AG20443 (cell line): ENCODE measurements around the gene ACYP2.
"Not testable (repeated sequence)": the region's sequence is repeated elsewhere in the genome, so short reads cannot be mapped to it uniquely, and the experiment has no call there.

ENCODE experiments used
- DNase-seq: peaks from one replicate; pipeline ENCODE4 v3.0.0; 2012; ENCODE audit warnings: low spot score, mixed read lengths

Gene ACYP2

DNA sequence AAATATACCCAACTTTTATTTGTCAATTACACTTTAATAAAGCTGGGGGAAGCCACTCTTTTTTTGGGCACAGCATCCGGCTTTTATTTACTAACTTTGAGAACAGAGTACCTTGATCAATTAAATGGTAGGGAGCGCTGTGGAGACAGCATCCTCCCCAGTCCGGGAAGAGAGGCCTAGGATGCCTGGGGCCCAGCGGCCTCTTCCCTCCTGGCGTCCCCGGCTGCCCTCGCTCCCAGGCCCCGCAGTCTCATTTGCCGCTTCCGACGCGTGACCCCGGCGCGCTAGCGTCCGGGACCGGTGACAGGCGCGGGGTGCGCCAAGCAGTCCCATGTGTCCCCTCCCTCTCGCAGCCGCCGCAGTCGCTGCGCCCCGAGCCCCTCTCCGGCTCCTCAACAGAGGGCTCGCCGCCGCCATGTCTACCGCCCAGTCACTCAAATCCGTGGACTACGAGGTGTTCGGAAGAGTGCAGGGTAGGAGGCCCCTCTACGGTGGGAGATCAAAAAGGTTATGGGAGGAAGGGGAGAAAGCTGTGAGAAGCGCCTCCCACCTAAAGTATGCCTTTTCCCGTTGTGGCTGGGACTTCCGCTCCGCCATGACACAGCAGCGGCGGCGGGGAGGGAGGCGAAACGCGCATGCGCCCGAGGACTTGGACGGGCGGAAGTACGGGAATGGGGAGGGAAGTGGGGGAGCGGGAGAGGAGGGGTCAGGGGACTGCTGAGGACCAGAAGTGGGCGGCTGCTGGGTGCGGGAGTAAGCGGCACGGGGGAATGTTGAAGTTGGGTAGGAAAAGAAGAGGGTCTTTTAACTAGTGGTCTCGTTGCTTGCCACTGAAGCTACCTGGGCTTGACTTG, at the start of gene ACYP2:
Gene ACYP2, plus strand, starts transcription at position 332 of the 854 bp plus-strand sequence.
- DNase-seq = peak; percentile 98

DNA sequence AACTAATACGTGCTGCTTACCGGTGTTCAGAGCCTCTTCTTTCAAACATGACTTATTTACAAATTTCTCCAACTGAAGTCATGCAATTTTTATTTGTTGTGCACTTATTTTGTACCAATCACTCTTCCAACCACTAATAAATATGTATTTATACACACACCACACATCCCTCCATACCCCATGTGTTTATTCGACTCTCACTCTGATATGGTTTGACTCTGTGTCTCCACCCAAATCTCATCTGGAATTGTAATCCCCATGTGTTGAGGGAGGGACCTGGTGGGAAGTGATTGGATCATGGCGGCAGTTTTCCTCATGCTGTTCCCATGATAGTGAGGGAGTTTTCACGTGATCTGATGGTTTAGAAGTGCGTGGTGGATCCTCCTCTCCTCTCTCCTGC, 49.5 kb upstream of the ACYP2 start:
- DNase-seq = no peak

DNA sequence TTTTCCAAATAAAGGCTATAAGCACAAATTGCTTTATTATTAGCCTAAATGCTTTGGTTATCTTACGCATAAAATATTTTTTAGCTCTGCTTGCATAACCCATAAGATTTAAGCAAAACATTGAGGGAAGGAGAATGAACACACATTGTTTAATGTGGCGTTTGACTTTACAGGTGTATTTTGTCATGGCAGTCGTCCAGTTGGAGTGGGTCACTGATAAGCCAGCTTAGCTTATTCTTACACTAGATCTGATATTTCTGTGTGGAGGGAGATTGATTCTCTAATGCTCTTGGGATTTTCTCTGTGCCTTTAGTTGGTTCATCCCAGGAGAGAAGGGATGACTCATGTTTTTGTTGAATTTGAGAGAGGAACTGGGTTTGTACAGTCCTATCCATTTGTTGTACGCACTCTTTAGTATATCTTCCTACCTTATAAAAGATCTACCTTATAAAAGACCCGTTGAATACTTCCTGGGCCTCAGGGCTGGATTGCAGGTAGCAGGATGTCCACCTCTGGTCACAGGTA, 47.5 kb upstream of the ACYP2 start:
- DNase-seq = no peak

DNA sequence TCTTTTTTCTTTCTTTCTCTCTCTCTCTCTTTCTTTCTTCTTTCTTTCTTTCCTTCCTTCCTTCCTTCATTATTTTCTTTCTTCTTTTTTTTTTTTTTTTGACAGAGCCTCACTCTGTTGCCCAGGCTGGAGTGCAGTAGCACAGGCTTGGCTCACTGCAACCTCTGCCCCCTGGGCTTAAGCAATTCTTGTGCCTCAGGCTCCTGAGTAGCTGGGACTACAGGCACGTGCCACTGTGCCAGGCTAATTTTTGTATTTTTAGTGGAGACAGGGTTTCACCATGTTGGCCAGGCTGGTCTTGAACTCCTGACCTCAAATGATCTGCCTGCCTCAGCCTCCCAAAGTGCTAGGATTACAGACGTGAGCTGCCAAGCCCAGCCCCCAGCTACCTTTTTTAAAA, 42.9 kb upstream of the ACYP2 start:
- not testable (repeated sequence) for DNase-seq

DNA sequence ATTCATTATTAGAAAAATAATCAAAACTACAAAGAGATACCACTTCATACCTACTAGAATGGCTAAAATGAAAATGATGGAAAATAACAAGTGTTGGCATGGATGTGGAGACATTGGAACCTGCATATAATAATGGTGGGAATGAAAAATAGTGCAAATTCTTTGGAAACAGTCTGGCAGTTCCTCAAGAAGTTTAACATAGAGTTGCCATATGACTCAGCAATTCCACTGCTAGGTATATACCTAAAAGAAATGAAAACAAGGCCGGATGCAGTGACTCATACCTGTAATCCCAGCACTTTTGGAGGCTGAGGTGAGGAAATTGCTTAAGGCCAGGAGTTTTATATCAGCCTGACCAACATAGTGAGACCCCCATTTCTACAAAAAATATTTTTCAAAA, 41.6 kb upstream of the ACYP2 start:
- DNase-seq = no peak

DNA sequence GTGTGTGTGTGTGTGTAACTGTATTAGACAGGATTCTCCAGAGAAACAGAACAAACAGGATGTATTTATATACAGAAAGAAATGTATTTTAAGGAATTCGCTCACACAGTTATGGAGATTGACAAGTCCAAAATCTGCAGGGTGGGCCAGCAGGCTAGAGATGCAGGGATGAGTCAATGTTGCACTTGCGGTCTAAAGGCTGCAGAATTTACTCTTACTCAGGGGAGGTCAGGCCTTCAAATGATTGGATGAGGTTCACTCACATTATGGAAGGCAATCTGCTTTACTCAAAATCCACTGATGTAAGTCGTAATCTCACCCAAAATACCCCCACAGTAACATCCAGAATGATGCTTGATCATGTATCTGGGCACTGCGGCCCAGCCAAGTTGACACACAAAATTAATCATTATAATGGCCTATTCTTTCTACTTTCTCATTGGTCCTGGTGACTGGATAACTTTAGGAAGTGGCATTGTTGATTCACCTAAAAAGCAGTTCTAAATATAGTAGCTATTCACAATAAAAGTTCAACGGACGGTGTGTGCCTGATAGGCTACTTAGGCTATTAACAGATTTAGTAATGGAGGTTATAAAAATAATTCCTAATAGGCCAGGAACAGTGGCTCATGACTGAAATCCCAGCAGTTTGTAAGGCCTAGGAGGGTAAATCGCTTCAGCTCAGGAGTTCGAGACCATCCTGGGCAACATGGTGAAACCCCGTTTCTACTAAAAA, 40.6 kb upstream of the ACYP2 start:
- no peak for DNase-seq

DNA sequence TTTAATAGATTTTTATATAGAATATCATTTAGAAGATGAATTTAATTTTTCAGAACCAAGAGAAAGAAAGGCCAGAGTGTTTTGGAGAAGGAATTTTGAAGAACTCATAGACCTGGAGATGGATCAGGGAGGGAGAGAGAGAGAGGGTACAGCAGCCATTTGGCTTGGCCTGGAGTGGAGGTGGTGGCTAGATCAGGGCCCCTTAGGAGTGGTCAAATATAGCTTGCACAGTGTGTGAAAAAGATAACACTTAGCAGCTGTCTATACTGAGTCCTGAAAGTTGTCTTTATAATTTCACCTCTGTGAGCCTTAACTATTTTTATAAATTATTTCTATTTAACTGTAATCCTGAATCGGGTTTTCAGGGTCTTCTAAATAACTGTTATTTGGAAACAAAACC, 38.8 kb upstream of the ACYP2 start:
- no peak for DNase-seq

DNA sequence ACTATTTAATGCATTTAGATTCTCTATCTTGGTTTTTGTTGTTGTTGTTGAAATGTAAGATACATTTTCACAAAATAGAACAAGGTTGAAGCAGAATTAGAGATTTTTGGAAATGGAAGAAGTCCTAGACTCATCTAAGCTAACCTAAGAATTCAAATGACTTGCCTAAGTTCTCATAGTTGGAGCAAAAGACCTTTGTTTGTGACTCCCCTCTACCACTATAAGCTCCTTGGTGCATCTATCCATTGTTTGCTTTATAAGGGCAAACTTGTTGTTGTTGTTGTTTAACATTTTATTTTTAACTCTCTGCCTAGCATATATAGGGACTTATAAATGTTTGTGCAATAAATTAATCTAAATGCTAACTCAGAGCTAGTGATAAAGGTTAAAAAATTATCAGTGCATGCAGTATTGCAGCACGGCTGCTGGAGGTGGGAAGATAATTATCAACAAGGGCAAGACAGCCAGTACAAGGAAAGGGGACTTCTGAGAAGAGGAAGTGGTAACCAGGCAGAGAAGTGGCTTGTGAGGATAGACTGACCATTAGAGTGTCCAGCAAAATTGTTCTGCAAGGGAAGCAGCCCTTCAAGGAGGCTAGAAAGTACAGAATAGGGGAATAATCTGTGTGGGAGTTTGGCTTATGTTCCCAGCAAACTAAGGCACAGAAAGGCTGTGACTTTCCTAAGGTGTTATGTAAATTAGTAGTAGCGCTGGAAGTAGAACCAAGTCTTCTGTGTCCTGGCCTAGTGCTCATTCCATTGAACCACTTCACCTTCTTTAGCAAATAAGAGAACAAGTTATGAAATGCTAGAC, 38.1 kb upstream of the ACYP2 start:
- no peak for DNase-seq

DNA sequence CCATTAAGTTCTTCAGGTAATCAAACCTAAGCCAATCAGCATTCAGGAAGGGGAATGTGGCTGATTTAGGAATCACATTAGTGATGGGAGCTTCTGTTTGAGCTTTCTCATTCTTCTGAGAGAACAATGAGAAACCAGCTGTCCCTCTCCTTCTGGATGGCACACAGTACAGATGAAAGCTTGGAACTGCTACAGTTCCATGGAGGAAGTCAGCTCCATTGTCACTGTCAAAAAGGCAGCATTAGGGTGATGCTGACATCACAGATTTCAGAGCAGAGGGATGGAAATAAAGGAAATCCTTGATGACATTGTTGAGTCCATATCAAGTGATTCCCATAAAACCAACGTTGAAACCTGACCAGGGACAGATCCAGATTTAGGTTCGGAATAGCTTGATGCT, 36.1 kb upstream of the ACYP2 start:
- no peak for DNase-seq

DNA sequence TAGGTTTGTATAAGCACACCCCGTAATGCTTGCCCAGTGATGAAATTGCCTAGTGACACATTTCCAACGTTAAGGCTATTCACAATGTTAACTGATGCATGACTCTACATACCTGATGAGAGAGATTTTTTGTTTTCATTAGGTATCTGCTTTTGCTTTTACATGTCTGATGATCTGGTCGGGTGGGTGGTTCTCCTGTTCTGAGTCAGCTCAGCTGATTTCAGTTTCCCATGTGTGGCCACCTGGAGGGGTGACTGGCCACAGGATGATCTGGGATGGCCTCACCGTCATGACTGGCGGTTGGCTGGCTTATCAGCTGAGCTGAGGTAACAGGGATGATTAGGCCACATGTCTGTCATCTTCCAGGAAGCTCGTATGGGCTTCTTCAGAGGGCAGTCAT, 33.8 kb upstream of the ACYP2 start:
- no peak for DNase-seq

DNA sequence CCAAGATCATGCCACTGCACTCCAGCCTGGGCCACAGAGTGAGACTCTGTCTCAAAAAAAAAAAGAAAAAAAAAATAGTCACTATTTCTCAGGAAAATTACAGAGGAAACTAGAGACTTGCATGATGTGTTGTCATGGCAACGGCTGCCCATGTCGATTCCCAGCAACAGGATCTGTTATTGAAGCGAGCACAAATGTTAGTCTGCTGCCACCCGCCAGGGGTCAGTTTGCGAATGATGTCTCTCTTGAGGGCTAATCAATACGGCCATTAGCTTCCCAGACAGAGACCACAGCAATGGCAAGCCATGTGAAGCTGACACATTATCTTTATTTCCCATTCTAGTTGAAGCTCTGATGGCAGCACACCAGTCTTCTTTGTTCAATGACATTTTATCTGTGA, 32.4 kb upstream of the ACYP2 start:
- DNase-seq = no peak

DNA sequence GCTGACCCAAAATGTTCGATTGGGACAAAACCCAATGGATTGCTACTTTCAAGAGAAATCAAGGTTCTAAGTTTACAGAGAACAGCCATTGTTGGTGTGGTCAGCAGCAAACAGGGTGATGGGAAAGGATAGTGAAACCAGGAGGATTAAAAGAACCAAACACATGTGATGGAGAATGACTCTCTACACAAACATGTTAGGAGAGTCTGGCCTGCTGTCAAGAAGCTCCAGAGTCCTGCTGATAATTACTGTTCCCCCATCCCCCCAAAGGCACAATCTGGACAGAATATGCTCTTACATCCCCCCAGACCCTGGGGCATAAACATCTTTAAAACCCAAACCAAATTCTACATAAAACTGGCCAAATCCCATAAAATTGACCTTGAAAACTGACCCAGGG, 32.0 kb upstream of the ACYP2 start:
- DNase-seq = peak; percentile 39

DNA sequence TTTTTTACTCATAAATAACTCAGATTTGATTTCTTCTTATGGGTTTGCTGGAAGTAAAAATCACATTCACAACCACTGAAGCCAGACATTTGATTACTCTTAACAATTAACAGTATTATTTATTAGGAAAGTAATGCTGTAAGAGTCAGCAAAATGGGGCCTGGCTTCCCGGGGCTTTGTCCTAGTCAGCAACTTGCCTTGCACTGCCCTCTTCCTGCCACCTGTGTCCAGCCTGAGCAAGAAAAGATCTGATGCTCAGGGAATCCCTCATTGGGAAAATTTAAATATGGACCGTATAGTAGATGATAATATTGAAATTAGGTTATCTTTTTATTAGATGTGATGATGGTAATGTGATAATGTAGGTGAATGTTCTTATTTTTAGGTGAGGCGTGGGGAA, 30.8 kb upstream of the ACYP2 start:
- DNase-seq = peak; percentile 34

DNA sequence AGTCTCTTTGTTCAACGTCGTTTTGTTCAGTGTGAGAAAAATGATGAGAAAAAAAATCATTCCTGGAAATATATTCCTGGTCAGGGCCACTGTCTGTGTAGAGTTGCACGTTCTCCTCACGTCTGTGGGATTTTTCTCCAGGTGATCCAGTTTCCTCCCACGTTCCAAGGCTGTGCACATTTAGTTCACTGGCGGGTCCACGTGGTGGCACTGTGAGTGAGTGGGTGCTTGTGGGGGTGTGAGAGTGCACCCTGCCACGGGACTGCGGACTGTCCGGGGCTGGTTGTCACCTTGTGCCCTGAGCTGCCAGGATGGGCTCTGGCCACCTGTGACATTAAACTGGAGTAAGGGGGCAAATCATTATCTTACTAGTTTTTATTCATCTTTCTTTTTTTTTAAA, 30.3 kb upstream of the ACYP2 start:
- no peak for DNase-seq

DNA sequence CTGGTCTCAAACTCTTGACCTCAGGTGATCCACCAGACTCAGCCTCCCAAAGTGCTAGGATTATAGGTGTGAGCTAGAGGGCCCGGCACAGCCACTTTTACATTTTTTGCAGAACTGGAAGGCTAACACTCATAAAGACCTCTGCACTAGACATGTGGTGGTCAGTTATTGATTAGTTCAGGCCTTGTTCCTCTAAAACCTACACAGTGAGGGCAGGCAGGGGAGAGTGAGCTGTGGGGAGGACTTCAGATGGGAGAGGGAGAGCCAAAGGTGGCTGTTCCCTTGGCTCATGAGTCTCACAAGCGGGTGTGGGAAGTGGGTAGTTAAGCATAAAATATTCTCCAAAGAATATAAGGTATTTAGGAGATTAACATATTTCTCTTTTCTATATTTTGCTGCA, 29.3 kb upstream of the ACYP2 start:
- no peak for DNase-seq

DNA sequence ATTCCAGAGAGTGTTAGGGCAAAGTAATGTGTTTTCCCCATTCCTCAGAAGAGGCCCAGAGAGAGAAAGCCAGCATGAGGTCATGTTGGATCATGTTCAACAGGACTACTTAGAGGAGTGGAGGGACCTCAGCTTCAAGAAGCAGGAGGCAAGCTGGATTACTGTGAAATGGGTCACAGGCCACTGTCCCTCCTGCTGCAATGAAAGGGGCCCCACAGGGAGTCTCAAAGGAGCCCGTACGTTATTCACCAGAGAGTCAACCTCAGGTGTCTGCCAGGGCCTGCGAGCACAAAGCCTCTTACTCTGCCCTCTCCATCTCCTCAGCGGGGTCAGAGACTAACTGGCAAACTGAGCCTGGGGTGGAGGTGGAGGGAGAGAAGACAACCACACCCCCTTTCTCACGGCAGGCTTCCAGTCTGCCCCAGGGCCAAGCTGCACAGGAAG, 27.2 kb upstream of the ACYP2 start:
- DNase-seq = peak; percentile 43

DNA sequence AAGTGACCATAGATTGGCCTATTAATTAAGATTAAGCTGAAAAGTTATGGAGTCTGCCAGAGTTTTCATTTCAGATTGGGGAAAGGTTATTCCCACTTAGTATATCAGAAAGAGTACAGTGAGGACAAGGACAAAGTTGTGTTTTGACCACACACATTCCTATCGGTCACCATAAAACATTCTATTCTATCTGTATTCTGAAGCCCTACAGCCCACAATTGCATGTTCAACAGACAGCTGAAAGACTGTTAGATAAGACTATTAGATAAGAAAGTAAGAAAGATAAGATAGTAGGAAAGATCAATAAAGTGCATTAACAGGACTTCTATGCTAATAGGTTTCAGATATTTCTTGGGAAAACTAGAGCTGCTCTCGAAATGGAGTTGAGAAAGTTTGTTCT, 26.7 kb upstream of the ACYP2 start:
- no peak for DNase-seq

DNA sequence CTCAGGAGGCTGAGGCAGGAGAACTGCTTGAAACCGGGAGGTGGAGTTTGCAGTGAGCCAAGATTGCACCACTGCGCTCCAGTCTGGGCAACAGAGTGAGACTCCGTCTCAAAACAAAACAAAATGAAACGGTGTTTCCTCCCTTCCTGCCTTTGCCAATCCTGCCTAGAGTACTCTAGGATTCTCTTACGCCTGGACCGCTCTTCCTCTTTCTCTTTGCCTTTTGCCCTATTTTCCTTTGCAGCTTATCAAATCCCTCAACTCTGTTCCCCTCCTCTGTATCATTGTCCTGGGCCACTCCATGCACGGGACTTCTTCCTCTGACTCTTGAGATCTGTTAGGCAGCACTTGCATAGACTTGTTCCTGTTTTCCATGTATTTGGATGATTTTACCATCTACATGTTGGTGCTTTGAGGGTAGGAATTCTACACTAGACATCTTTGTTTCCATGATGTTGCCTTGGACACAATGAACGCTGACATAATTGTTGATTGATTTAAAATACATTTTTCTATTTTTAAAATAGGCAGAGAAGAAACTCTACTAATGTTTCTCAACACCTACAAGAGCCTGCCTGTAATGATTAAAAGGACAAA, 24.8 kb upstream of the ACYP2 start:
- no peak for DNase-seq

DNA sequence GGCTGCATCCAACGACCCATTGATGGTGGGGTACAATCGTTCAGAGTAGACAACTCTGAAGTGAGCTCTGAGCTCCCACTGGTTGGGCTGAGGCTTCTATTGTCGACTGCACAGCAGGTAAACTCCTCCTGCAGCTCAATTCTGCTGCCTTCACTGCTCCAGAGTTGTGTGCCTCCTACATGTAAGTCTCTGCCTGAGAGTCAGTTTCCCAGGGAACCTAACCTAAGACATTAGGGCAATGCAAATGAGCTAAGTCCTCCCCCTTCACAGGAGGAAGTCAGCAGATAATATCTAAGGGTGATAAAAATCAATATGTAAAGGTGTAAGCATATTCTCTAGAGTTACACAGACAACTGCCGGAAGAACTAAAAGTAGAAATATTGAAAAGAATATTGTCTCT, 22.5 kb upstream of the ACYP2 start:
- DNase-seq = no peak

DNA sequence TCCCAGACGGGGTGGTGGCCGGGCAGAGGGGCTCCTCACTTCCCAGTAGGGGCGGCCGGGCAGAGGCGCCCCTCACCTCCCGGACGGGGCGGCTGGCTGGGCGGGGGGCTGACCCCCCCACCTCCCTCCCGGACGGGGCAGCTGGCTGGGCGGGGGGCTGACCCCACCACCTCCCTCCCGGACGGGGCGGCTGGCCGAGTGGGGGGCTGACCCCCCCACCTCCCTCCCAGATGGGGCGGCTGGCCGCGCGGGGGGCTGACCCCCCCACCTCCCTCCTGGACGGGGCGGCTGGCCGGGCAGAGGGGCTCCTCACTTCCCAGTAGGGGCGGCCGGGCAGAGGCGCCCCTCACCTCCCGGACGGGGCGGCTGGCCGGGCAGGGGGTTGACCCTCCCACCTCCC, 20.0 kb upstream of the ACYP2 start:
- not testable (repeated sequence) for DNase-seq

DNA sequence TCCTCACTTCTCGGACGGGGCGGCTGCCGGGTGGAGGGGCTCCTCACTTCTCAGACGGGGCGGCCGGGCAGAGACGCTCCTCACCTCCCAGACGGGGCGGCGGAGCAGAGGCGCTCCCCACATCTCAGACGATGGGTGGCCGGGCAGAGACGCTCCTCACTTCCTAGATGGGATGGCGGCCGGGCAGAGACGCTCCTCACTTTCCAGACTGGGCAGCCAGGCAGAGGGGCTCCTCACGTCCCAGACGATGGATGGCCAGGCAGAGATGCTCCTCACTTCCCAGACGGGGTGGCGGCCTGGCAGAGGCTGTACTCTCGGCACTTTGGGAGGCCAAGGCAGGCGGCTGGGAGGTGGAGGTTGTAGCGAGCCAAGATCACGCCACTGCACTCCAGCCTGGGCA, 19.3 kb upstream of the ACYP2 start:
- not testable (repeated sequence) for DNase-seq

DNA sequence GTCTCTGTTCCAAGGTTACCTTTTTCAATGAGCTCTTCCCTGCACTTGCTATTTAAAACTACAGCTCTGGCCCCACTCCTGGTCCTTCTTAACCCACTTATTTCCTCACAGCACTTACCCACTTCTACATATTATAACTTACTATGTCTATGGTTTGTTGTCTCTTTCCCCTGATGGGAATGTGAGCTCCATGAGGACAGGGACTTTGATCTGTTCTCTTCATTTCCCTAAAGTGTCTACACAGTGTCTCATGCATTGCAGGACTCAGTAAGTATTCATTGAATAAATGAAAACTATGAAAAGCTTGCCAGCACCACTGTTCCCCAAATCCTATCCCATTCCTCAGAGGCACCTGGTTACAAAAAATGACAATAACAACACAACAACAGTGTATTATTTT, 18.3 kb upstream of the ACYP2 start:
- DNase-seq = no peak
